Activated naive CD8-positive, alpha-beta T cell (primary cell): Measurements from ENCODE around the gene TRAPPC2L.
"Not testable (repeated sequence)": the region's sequence is repeated elsewhere in the genome, so short reads cannot be mapped to it uniquely, and the experiment has no call there.

Experiments
- H3K27ac Mint-ChIP-seq: one replicate; pipeline ENCODE4 v1.8.0; 2021; ENCODE audit warnings: mixed read lengths
- H3K27me3 Mint-ChIP-seq: one replicate; pipeline ENCODE4 v1.8.0; 2021; ENCODE audit warnings: mixed read lengths
- H3K36me3 Mint-ChIP-seq: one replicate; pipeline ENCODE4 v1.8.0; 2021; ENCODE audit warnings: mixed read lengths
- H3K4me1 Mint-ChIP-seq: one replicate; pipeline ENCODE4 v1.8.0; 2021; ENCODE audit warnings: low read depth, mixed read lengths
- H3K4me3 Mint-ChIP-seq: one replicate; pipeline ENCODE4 v1.8.0; 2021; ENCODE audit warnings: mild to moderate bottlenecking, mixed read lengths
- H3K9me3 Mint-ChIP-seq: one replicate; pipeline ENCODE4 v1.8.0; 2021; ENCODE audit warnings: low read depth, mixed read lengths

Gene TRAPPC2L

GRCh38 chr16:88815227-88815626, 41.7 kb upstream of the TRAPPC2L start:
- no peaks in the 10 kb centered on the region for H3K27me3 Mint-ChIP-seq
- H3K9me3 Mint-ChIP-seq, result no peaks in the 10 kb centered on the region
- H3K4me3 Mint-ChIP-seq, result no peak overlapping the region
- no peaks in the 10 kb centered on the region for H3K36me3 Mint-ChIP-seq
- H3K27ac Mint-ChIP-seq, result no peak overlapping the region
- peaks cover 2% of the 10 kb centered on the region for H3K4me1 Mint-ChIP-seq

DNA sequence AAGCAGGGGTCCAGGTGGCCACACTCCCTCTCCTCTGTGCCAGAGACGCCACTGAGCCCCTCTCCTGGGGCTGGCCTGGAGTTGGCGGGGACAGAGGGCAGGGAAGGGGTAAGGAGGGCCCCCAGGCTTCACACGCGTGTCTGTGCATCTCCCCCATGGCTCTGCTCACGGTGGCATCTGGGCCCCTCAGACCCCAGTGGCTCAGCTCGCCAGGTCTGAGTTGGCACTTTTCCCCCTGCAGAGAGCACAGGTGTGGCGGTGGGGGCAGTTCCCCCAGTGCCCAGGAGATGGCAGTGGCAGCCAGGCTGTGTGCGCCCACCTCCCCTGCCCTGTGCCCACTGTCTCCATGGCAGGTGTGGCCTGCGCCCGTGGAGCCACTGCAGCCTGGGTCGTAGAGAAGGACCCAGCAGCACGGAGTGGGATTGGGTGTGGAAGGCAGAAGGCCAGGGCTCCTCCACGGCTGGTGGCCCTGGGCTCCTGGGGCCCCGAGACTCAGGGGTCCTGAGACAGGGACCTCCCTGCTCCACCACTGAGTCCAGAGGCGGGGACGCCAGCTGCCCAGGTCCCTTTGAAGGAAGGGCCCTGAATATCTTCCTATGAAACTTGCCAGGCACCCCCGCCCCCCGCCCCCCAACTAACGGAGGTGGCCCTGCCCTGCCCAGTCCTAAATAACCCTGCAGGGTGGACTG, 40.9 kb upstream of the TRAPPC2L start:
- no peak overlapping the region for H3K27ac Mint-ChIP-seq

GRCh38 chr16:88816736-88817535, 40.0 kb upstream of the TRAPPC2L start:
- Mint-ChIP-seq H3K36me3 (no peaks in the 10 kb centered on the region), H3K27ac (no peak overlapping the region), H3K4me1 (no peaks in the 10 kb centered on the region), H3K27me3 (no peaks in the 10 kb centered on the region), H3K4me3 (no peak overlapping the region), H3K9me3 (no peaks in the 10 kb centered on the region)

More for the DNA sequence above, 40.9 kb upstream of the TRAPPC2L start:
- H3K4me3 Mint-ChIP-seq, result no peak overlapping the region
- no peaks in the 10 kb centered on the region for H3K4me1 Mint-ChIP-seq
- H3K9me3 Mint-ChIP-seq, result no peaks in the 10 kb centered on the region
- no peaks in the 10 kb centered on the region for H3K27me3 Mint-ChIP-seq
- no peaks in the 10 kb centered on the region for H3K36me3 Mint-ChIP-seq

GRCh38 chr16:88817785-88818574, 38.9 kb upstream of the TRAPPC2L start:
- H3K9me3 Mint-ChIP-seq, result no peaks in the 10 kb centered on the region

DNA sequence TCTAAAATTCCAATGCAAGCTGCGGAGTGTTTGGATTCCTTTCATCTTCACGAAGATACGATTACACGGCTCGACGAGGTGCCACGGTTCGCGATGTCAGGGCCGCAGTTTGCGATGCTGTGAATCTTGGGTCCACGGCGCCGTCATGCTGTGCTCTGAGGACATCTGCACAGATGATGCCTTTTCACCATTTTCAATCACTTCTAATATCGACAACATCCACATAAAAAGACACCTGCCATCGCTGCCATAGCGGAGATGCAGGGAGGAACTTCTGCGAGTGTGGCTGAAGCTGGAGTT, 38.4 kb upstream of the TRAPPC2L start:
- no peaks in the 10 kb centered on the region for H3K36me3 Mint-ChIP-seq
- no peak overlapping the region for H3K27ac Mint-ChIP-seq
- H3K9me3 Mint-ChIP-seq, result no peaks in the 10 kb centered on the region
- no peak overlapping the region for H3K4me3 Mint-ChIP-seq
- no peaks in the 10 kb centered on the region for H3K4me1 Mint-ChIP-seq
- no peaks in the 10 kb centered on the region for H3K27me3 Mint-ChIP-seq

More at GRCh38 chr16:88817785-88818574, 38.9 kb upstream of the TRAPPC2L start:
- Mint-ChIP-seq H3K36me3 (no peaks in the 10 kb centered on the region), H3K4me1 (no peaks in the 10 kb centered on the region), H3K27me3 (no peaks in the 10 kb centered on the region), H3K4me3 (no peak overlapping the region), H3K27ac (no peak overlapping the region)

GRCh38 chr16:88819126-88819525, 37.8 kb upstream of the TRAPPC2L start:
- Mint-ChIP-seq H3K27me3 (no peaks in the 10 kb centered on the region), H3K27ac (no peak overlapping the region), H3K4me1 (no peaks in the 10 kb centered on the region), H3K9me3 (no peaks in the 10 kb centered on the region), H3K36me3 (no peaks in the 10 kb centered on the region), H3K4me3 (no peak overlapping the region)

- no peaks in the 10 kb centered on the region for H3K27me3 Mint-ChIP-seq
- H3K4me1 Mint-ChIP-seq, result no peaks in the 10 kb centered on the region
- no peaks in the 10 kb centered on the region for H3K9me3 Mint-ChIP-seq
- H3K36me3 Mint-ChIP-seq, result no peaks in the 10 kb centered on the region
- no peak overlapping the region for H3K27ac Mint-ChIP-seq
- H3K4me3 Mint-ChIP-seq, result no peak overlapping the region
These were observed 36.4 kb upstream of the TRAPPC2L start for GRCh38 chr16:88820385-88821025.

DNA sequence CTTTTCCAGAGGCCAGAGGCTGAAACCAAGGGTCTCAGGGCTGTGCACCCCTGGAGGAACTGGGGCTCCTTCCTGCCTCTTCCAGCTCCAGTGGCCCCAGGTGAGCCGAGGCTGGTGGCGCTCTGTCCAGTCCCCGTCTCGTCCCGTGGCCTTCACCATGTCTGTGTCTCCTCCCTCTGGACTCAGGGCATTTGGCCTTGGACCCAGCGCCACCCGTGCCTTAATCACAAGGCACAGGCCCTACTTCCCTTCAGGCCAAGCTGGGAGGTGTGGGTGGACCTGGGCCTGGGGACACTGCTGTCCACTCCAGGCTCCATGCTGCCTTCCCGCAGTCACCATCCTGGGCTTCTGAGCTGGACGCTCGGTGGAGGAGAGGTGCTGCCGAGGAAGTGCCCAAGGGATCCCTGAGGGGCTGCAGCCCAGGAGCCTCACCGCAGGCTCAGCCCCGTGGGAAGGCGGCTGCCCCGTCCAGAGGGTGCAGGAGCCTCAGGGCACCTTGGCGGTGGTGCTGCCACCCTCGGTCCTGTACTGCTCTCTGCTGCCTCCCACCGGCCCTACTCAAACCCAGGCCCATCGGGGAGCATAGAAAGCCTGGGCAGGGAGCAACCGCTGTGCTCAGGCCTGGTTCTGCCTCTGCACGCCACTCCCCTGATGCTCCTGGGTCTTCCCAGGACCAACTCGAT, 35.6 kb upstream of the TRAPPC2L start:
- Mint-ChIP-seq H3K27me3 (no peaks in the 10 kb centered on the region), H3K9me3 (no peaks in the 10 kb centered on the region), H3K36me3 (no peaks in the 10 kb centered on the region), H3K27ac (no peak overlapping the region), H3K4me3 (no peak overlapping the region), H3K4me1 (no peaks in the 10 kb centered on the region)

GRCh38 chr16:88822281-88823040, 34.5 kb upstream of the TRAPPC2L start:
- Mint-ChIP-seq H3K36me3 (no peaks in the 10 kb centered on the region), H3K27me3 (no peaks in the 10 kb centered on the region)

GRCh38 chr16:88823646-88824045, 33.3 kb upstream of the TRAPPC2L start:
- not testable (repeated sequence) for H3K36me3 Mint-ChIP-seq, H3K27me3 Mint-ChIP-seq, H3K4me1 Mint-ChIP-seq, H3K4me3 Mint-ChIP-seq, H3K27ac Mint-ChIP-seq, H3K9me3 Mint-ChIP-seq

More at GRCh38 chr16:88822281-88823040, 34.5 kb upstream of the TRAPPC2L start:
- Mint-ChIP-seq H3K9me3 (no peaks in the 10 kb centered on the region), H3K4me3 (no peak overlapping the region), H3K27ac (no peak overlapping the region), H3K4me1 (no peaks in the 10 kb centered on the region)

DNA sequence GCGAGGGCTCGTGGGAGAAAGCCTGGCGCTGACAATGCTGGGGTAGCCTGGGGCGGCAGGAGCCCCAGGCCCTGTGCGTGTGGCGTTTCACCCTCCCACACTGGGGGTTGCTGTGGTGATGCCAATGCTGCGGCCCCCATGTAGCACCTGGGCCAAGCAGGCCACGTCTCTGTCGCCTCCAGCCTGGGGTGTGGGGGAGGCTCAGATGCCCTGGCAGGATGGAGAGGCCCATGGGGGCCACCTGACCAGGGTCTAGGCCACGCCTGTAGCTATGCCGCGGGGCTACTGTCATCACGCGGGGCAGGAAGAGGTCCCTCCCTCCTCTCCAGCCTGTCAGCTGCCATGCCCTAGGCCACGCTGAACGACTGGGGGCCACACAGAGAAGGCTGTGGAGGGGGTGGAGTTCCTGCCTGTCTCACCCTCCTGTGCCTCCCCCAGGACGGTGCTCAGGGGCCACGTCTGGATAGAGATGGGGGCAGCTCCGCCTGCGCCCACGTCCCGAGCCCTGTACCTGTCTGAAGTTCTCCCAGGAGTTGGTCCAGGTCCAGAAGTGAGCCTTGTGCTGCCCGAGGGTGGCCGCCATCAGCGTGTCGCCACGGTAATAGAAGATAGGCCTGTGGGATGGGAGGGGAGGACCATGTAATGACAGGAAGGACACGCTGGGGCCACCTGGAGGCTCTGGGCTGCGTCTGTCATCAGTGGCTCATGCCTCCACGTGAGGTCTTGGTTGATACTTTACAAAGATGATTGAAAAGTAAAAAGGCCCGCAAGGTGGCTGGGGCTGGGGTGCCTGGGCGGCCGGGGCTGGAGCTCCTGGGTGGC, 32.5 kb upstream of the TRAPPC2L start:
- Mint-ChIP-seq H3K36me3 (no peaks in the 10 kb centered on the region), H3K27ac (no peak overlapping the region), H3K27me3 (no peaks in the 10 kb centered on the region), H3K9me3 (no peaks in the 10 kb centered on the region), H3K4me3 (no peak overlapping the region), H3K4me1 (no peaks in the 10 kb centered on the region)

GRCh38 chr16:88825146-88825545, 31.8 kb upstream of the TRAPPC2L start:
- Mint-ChIP-seq H3K4me1 (no peaks in the 10 kb centered on the region), H3K27ac (no peak overlapping the region), H3K27me3 (no peaks in the 10 kb centered on the region), H3K36me3 (no peaks in the 10 kb centered on the region), H3K9me3 (no peaks in the 10 kb centered on the region), H3K4me3 (no peak overlapping the region)

- Mint-ChIP-seq H3K4me1 (no peaks in the 10 kb centered on the region), H3K36me3 (no peaks in the 10 kb centered on the region), H3K27me3 (no peaks in the 10 kb centered on the region), H3K4me3 (no peak overlapping the region), H3K27ac (no peak overlapping the region), H3K9me3 (no peaks in the 10 kb centered on the region)
These were observed 30.7 kb upstream of the TRAPPC2L start for GRCh38 chr16:88826070-88826840.
